Choroid plexus epithelial cell (primary cell): Measurements from ENCODE around the gene BRINP1.
"Not testable (repeated sequence)": the region's sequence is repeated elsewhere in the genome, so short reads cannot be mapped to it uniquely, and the experiment has no call there.

Experiments used
- DNase-seq: peaks from one replicate; pipeline ENCODE4 v3.0.0-alpha.2; 2010; ENCODE audit warnings: low read depth
- H3K4me3 ChIP-seq: 2 replicates; pipeline ENCODE4 v1.5.1; 2011; ENCODE audit warnings: low read depth, mild to moderate bottlenecking, control low read depth, low read length, moderate library complexity
- CTCF ChIP-seq: conservative IDR thresholded peaks from 2 replicates; pipeline ENCODE4 v1.5.1; 2011; ENCODE audit warnings: low read depth, mild to moderate bottlenecking, control low read depth, inconsistent platforms, low read length, moderate library complexity

The BRINP1 gene

DNA sequence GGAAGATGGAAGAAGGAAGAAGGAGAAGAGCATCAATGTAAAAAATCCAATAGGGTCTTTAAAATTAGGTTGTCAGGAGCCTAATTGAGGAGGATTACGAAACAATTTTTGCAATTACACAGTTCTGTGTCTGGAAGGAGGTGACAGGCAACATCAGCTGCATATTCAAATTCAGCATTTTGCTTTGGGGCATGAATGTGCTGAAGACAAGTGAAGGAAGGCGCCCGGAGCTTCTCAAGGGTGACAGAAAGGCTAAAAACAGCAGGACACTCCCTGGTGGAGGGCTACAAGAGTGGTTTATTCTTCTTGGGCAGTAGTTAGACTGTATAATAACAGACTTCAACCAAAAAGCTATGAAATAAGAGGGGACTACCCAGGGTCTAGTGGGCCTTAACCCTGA lies 188.3 kb downstream of the BRINP1 start:
- DNase-seq = no peak
- TF ChIP-seq CTCF = no peak
- H3K4me3 ChIP-seq = no peak overlapping the region

GRCh38 chr9:119179701-119180100 lies 189.5 kb downstream of the BRINP1 start:
- H3K4me3 ChIP-seq = no peak overlapping the region
- no peak for TF ChIP-seq CTCF
- DNase-seq = no peak

GRCh38 chr9:119177196-119177595 lies 192.0 kb downstream of the BRINP1 start:
- DNase-seq = no peak
- H3K4me3 ChIP-seq = no peak overlapping the region
- TF ChIP-seq CTCF = no peak

- TF ChIP-seq CTCF = no peak
Observed at GRCh38 chr9:119175581-119175980, 193.7 kb downstream of the BRINP1 start.

DNA sequence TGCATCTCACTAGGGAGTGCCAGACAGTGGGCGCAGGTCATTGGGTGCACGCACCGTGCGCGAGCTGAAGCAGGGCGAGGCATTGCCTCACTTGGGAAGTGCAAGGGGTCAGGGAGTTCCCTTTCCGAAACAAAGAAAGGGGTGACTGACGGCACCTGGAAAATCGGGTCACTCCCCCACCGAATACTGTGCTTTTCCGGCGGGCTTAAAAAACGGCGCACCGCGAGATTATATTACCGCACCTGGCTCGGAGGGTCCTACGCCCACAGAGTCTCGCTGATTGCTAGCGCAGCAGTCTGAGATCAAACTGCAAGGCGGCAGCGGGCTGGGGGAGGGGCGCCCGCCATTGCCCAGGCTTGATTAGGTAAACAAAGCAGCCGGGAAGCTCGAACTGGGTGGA lies 200.0 kb downstream of the BRINP1 start:
- H3K4me3 ChIP-seq, DNase-seq: not testable (repeated sequence)

More at GRCh38 chr9:119175581-119175980, 193.7 kb downstream of the BRINP1 start:
- H3K4me3 ChIP-seq = no peak overlapping the region
- no peak for DNase-seq

DNA sequence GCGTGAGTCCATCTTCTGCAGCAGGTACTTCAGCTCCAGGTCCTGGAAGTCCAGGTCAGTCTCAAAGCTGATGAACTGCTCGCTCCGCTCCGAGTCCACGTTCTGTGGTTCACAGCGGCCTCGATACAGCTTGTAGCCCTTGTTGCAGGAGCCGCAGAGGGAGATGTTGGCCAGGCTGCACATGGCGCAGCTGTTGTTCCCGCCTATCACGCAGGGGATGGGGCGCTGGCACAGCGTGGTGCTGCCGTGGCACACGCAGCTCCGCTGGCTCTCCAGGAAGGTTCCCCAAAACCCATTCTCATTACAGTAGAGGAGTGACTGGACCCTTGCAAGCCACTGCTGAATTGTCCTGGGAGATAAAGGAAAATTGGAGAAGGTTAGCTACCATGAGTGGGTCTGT lies 201.4 kb downstream of the BRINP1 start:
- no peak for DNase-seq
- no peak for TF ChIP-seq CTCF

GRCh38 chr9:119167267-119167666 lies 202.0 kb downstream of the BRINP1 start:
- no peak for TF ChIP-seq CTCF
- DNase-seq = no peak
- H3K4me3 ChIP-seq = no peak overlapping the region

More for the DNA sequence above, 201.4 kb downstream of the BRINP1 start:
- H3K4me3 ChIP-seq = no peak overlapping the region

DNA sequence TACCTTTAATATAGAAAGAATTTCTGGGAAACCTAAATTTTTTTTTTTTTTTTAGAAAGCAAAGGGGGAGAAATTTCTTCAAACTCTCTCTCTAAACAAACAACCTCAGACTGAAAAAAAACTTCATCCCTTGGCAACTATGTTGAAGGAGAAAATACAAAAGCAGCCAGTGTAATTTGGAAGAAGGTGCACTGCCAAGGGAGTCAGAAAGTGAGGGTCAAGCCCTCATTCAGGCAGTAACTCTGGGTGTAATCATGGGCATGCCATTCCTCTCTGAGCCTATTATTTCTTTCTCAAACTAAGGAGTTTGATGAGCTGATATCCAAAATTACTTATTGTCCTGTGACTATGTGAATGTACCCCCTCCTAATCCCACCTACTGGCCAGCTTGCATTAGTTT lies 203.1 kb downstream of the BRINP1 start:
- TF ChIP-seq CTCF = no peak
- DNase-seq = no peak
- no peak overlapping the region for H3K4me3 ChIP-seq
